HEK293 (cell line): Measurements from ENCODE around the gene SCN4A.

Source experiments
- CTCF ChIA-PET: fragments of 350-600 bp; formaldehyde crosslinking; extraction: SDS; loops from one replicate; lab custom pipeline; 2021; ENCODE audit warnings: antibody characterized with exemption; lab: Yijun Ruan, JAX
- POLR2A ChIA-PET: fragments of 300-600 bp; formaldehyde crosslinking; extraction: SDS; loops from one replicate; lab custom pipeline; 2020; ENCODE audit warnings: antibody characterized with exemption, inconsistent platforms; lab: Yijun Ruan, JAX
- H3K27ac ChIP-seq: fragments of 200-500 bp; sonication (Bioruptor generic); 2 replicates; pipeline ENCODE4 v1.5.1; 2014; ENCODE audit warnings: low read depth, low read length, control low read depth, inconsistent platforms; ENCODE audit errors: extremely low read depth
- H3K36me3 ChIP-seq, 2 experiments: fragments of 200-500 bp in 1 of 2; sonication (Bioruptor generic) in 1 of 2; 1 replicate in 1 of 2; 2 replicates in 1 of 2; pipeline ENCODE4 v1.5.1; 2014 to 2017; ENCODE audit warnings: inconsistent platforms in 2 of 2, low read length in 2 of 2; ENCODE audit not compliant: control insufficient read depth in 2 of 2, insufficient read depth in 1 of 2
- H3K4me1 ChIP-seq: fragments of 200-500 bp; sonication (Bioruptor generic); 2 replicates; pipeline ENCODE4 v1.5.1; 2014; ENCODE audit warnings: mild to moderate bottlenecking, low read length, inconsistent platforms; ENCODE audit not compliant: control insufficient read depth, insufficient read depth
- H3K4me3 ChIP-seq: 2 replicates; pipeline ENCODE4 v1.5.1; 2011; ENCODE audit warnings: low read depth, mild to moderate bottlenecking, control low read depth, low read length, moderate library complexity
- H3K9me3 ChIP-seq: fragments of 200-500 bp; sonication (Bioruptor generic); 2 replicates; pipeline ENCODE4 v1.5.1; 2014; ENCODE audit warnings: low read depth, low read length, inconsistent platforms; ENCODE audit not compliant: control insufficient read depth, insufficient read depth
- AEBP2 ChIP-seq: fragments of 450-650 bp; formaldehyde crosslinking; IDR thresholded peaks from 2 replicates; pipeline ENCODE4 v1.5.1; 2016; ENCODE audit warnings: missing biosample characterization, missing genetic modification characterization, borderline replicate concordance
- KLF9 ChIP-seq: fragments of 450-650 bp; formaldehyde crosslinking; IDR thresholded peaks from 2 replicates; pipeline ENCODE4 v1.5.1; 2016; ENCODE audit warnings: missing biosample characterization, missing genetic modification characterization, low read depth
- REST ChIP-seq: fragments of 450-650 bp; formaldehyde crosslinking; IDR thresholded peaks from 2 replicates; pipeline ENCODE4 v1.5.1; 2016; ENCODE audit warnings: missing biosample characterization, missing genetic modification characterization
- SCRT1 ChIP-seq: fragments of 450-650 bp; formaldehyde crosslinking; IDR thresholded peaks from 2 replicates; pipeline ENCODE4 v1.5.1; 2016; ENCODE audit warnings: missing biosample characterization, missing genetic modification characterization, borderline replicate concordance
- SCRT2 ChIP-seq: fragments of 450-650 bp; formaldehyde crosslinking; IDR thresholded peaks from 2 replicates; pipeline ENCODE4 v1.5.1; 2016; ENCODE audit warnings: missing biosample characterization, missing genetic modification characterization
- ZBTB49 ChIP-seq: fragments of 450-650 bp; formaldehyde crosslinking; IDR thresholded peaks from 2 replicates; pipeline ENCODE4 v1.5.1; 2016; ENCODE audit warnings: missing biosample characterization, missing genetic modification characterization, low read depth
- ZFP3 ChIP-seq: fragments of 450-650 bp; formaldehyde crosslinking; IDR thresholded peaks from 2 replicates; pipeline ENCODE4 v1.5.1; 2016; ENCODE audit warnings: low read depth, missing biosample characterization, missing genetic modification characterization
- ZNF148 ChIP-seq: fragments of 450-650 bp; formaldehyde crosslinking; IDR thresholded peaks from 2 replicates; pipeline ENCODE4 v1.5.0; 2017; ENCODE audit warnings: missing biosample characterization, missing genetic modification characterization, borderline replicate concordance
- ZNF24 ChIP-seq: fragments of 450-650 bp; formaldehyde crosslinking; IDR thresholded peaks from 2 replicates; pipeline ENCODE4 v1.5.1; 2016; ENCODE audit warnings: missing biosample characterization, missing genetic modification characterization
- ZNF544 ChIP-seq: fragments of 450-650 bp; formaldehyde crosslinking; IDR thresholded peaks from 2 replicates; pipeline ENCODE4 v1.5.0; 2017; ENCODE audit warnings: missing biosample characterization, missing genetic modification characterization
- ZNF610 ChIP-seq: fragments of 450-650 bp; formaldehyde crosslinking; IDR thresholded peaks from 2 replicates; pipeline ENCODE4 v1.5.1; 2016; ENCODE audit warnings: missing biosample characterization, missing genetic modification characterization, borderline replicate concordance
- ZNF664 ChIP-seq: fragments of 450-650 bp; formaldehyde crosslinking; IDR thresholded peaks from 2 replicates; pipeline ENCODE4 v1.5.1; 2016; ENCODE audit warnings: missing biosample characterization, missing genetic modification characterization

SCN4A gene

GRCh38 chr17:64015447-64015846 is 42.7 kb upstream of the SCN4A start (continued):
- no peak for TF ChIP-seq REST
- TF ChIP-seq ZNF24 (tag by site-specific recombination), result no peak
- TF ChIP-seq AEBP2 (tag by site-specific recombination), result no peak

GRCh38 chr17:64009571-64010402 is 37.1 kb upstream of the SCN4A start:
- Histone ChIP-seq H3K4me3 (no peak overlapping the region), H3K27ac (no peak overlapping the region), H3K9me3 (no peaks in the 10 kb centered on the region), H3K4me1 (no peaks in the 10 kb centered on the region; the same call in 1 of the 2 replicates), H3K36me3 (no peaks in the 10 kb centered on the region)
- POLR2A ChIA-PET, result no interaction called here
- CTCF ChIA-PET, result interaction anchor here (1.0 kb wide), 1 partner anchor 144 kb away, joined by 4 read pairs; no protein-coding TSS in a partner anchor
- TF ChIP-seq SCRT1 (tag by site-specific recombination) (peak; percentile 58; the same call in 1 of the 2 replicates), SCRT2 (tag by site-specific recombination) (peak; percentile 75), ZNF544 (no peak)

GRCh38 chr17:64008830-64009229 is 36.1 kb upstream of the SCN4A start:
- H3K4me3 ChIP-seq, result no peak overlapping the region
- H3K9me3 ChIP-seq, result no peaks in the 10 kb centered on the region
- no peaks in the 10 kb centered on the region; the same call in 1 of the 2 replicates for H3K4me1 ChIP-seq
- POLR2A ChIA-PET, result no interaction called here
- CTCF ChIA-PET, result no interaction called here
- no peaks in the 10 kb centered on the region for H3K36me3 ChIP-seq
- TF ChIP-seq ZNF148 (tag by site-specific recombination), result no peak
- TF ChIP-seq ZNF610 (tag by site-specific recombination), result no peak
- no peak for TF ChIP-seq ZBTB49
- TF ChIP-seq ZNF664 (tag by site-specific recombination), result no peak
- TF ChIP-seq ZFP3 (tag by site-specific recombination), result no peak
- TF ChIP-seq KLF9 (tag by site-specific recombination), result no peak
- no peak overlapping the region for H3K27ac ChIP-seq
